Lower lobe of right lung (tissue), 2 donors: ENCODE measurements around the gene P2RY6. TPM values are rescaled to one million over a fixed set of nuclear protein-coding genes. Genes with fewer than 3 reads are reported as not detected.

Experiments
- ATAC-seq, 2 donors: fragments of 200-7000 bp; cut with Tn5 transposase; one replicate each; pipeline ENCODE4 v1.9.1; 2020 to 2022; ENCODE audit warnings: mild to moderate bottlenecking in 2 of 2, moderate library complexity in 2 of 2
- DNase-seq: peaks from one replicate; pipeline ENCODE4 v3.0.0-alpha.2; 2020
- H3K27ac ChIP-seq: fragments of 200-600 bp; one replicate; pipeline ENCODE4 v1.8.0; 2022
- H3K27me3 ChIP-seq: fragments of 200-600 bp; one replicate; pipeline ENCODE4 v1.8.0; 2022; ENCODE audit warnings: low read depth
- H3K36me3 ChIP-seq: fragments of 200-600 bp; one replicate; pipeline ENCODE4 v1.8.0; 2022; ENCODE audit warnings: mild to moderate bottlenecking
- H3K4me1 ChIP-seq: fragments of 200-600 bp; one replicate; pipeline ENCODE4 v1.8.0; 2022
- H3K4me3 ChIP-seq: fragments of 200-600 bp; one replicate; pipeline ENCODE4 v1.8.0; 2022; ENCODE audit warnings: mild to moderate bottlenecking
- H3K9me3 ChIP-seq: fragments of 200-600 bp; one replicate; pipeline ENCODE4 v1.8.0; 2022
- intact Hi-C: fragments of 100-400 bp; cut with DNase I; formaldehyde crosslinking; loops from one replicate; pipeline ENCODE4 v1.11.0; 2022
- total RNA-seq: library from RNA; stranded (reverse); fragmentation: NEBNext Ultra II Directional; extraction: Animal tissue kit (Norgen Biotek cat#: 25700); gene quantifications from one replicate; pipeline ENCODE4 v1.2.1, GENCODE V29; 2021
- TF ChIP-seq, protein P1 (sequence below): fragments of 200-600 bp; IDR thresholded peaks from one replicate; pipeline ENCODE4 v1.8.0; 2022; ENCODE audit warnings: antibody characterized with exemption, mild to moderate bottlenecking
- donor health status: DM: no; HTN: yes; CAD: no; lungs with severe emphysema.

The P2RY6 gene
- total RNA-seq, 1 donor from 2014 or later, result 3.6 TPM

GRCh38 chr11:73307323-73308002, 35.3 kb downstream of the P2RY6 start:
- Histone ChIP-seq H3K9me3 (no peaks in the 10 kb centered on the region), H3K27ac (peak overlapping the region; percentile 98), H3K4me1 (peaks cover 31% of the 10 kb centered on the region), H3K27me3 (no peaks in the 10 kb centered on the region), H3K36me3 (no peaks in the 10 kb centered on the region), H3K4me3 (peak overlapping the region; percentile 78)
- TF ChIP-seq, protein P1, sequence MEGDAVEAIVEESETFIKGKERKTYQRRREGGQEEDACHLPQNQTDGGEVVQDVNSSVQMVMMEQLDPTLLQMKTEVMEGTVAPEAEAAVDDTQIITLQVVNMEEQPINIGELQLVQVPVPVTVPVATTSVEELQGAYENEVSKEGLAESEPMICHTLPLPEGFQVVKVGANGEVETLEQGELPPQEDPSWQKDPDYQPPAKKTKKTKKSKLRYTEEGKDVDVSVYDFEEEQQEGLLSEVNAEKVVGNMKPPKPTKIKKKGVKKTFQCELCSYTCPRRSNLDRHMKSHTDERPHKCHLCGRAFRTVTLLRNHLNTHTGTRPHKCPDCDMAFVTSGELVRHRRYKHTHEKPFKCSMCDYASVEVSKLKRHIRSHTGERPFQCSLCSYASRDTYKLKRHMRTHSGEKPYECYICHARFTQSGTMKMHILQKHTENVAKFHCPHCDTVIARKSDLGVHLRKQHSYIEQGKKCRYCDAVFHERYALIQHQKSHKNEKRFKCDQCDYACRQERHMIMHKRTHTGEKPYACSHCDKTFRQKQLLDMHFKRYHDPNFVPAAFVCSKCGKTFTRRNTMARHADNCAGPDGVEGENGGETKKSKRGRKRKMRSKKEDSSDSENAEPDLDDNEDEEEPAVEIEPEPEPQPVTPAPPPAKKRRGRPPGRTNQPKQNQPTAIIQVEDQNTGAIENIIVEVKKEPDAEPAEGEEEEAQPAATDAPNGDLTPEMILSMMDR, result peak; percentile 74
- ATAC-seq, result peak; percentile 78 to 84
- intact Hi-C loops, result no loop called here
- DNase-seq, result peak; percentile 98

- intact Hi-C loops, result no loop called here
Measured at GRCh38 chr11:73308003-73308960, 36.1 kb downstream of the P2RY6 start, which contains the start of gene ARHGEF17. Gene ARHGEF17 (plus strand): TSS chr11:73308276. CDS start chr11:73308639, 363 bp downstream.

DNA sequence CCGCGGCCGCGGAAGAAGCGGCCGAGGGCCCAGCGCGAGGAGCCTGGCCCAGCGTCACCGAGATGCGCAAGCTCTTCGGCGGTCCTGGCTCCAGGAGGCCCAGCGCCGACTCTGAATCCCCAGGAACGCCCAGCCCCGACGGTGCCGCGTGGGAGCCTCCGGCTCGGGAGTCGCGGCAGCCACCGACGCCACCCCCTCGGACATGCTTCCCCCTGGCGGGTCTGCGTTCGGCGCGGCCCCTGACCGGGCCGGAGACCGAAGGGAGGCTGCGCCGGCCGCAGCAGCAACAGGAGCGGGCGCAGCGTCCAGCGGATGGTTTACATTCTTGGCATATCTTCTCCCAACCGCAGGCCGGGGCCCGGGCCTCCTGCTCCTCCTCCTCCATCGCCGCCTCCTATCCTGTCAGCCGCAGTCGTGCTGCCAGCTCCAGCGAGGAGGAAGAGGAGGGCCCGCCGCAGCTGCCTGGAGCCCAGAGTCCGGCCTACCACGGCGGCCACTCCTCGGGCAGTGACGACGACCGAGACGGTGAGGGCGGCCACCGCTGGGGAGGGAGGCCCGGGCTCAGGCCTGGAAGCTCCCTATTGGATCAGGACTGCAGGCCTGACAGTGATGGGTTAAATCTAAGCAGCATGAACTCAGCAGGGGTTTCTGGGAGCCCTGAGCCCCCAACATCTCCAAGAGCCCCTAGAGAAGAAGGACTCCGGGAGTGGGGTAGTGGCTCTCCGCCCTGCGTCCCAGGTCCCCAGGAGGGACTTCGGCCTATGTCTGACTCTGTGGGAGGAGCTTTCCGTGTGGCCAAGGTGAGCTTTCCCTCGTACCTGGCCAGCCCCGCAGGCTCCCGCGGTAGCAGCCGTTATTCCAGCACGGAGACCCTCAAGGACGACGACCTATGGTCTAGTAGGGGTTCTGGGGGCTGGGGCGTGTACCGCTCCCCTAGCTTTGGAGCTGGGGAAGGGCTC, 37.1 kb downstream of the P2RY6 start:
- TF ChIP-seq, protein P1, result no peak
- intact Hi-C loops, result no loop called here
- no peaks in the 10 kb centered on the region for H3K27me3 ChIP-seq
- peaks cover 47% of the 10 kb centered on the region for H3K4me1 ChIP-seq
- H3K4me3 ChIP-seq, result peak overlapping the region; percentile 78
- DNase-seq, result peak; percentile 94
- H3K27ac ChIP-seq, result peak overlapping the region; percentile 98
- H3K36me3 ChIP-seq, result no peaks in the 10 kb centered on the region
- peak; percentile 82 for ATAC-seq
- no peaks in the 10 kb centered on the region for H3K9me3 ChIP-seq

More at GRCh38 chr11:73308003-73308960, 36.1 kb downstream of the P2RY6 start, which contains the start of gene ARHGEF17:
- Histone ChIP-seq H3K4me1 (peaks cover 38% of the 10 kb centered on the region), H3K27me3 (no peaks in the 10 kb centered on the region), H3K27ac (peak within 1 kb of the TSS; percentile 98), H3K4me3 (peak within 1 kb of the TSS; percentile 78), H3K9me3 (no peaks in the 10 kb centered on the region), H3K36me3 (no peaks in the 10 kb centered on the region)
- ATAC-seq (peak; percentile 58 to 62), DNase-seq (peak; percentile 79)
- TF ChIP-seq, protein P1, result no peak

DNA sequence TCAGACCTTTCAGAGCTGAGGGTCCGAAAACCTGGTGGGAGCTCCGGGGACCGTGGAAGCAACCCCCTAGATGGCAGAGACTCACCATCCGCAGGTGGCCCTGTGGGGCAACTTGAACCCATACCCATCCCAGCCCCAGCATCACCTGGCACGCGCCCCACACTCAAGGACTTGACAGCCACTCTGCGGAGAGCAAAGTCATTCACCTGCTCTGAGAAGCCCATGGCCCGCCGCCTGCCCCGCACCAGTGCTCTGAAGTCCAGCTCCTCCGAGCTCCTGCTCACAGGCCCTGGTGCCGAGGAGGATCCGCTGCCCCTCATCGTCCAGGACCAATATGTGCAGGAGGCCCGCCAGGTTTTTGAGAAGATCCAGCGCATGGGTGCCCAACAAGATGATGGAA, 37.9 kb downstream of the P2RY6 start:
- Histone ChIP-seq H3K27ac (peak overlapping the region; percentile 98), H3K36me3 (no peaks in the 10 kb centered on the region), H3K4me3 (peak overlapping the region; percentile 78), H3K27me3 (no peaks in the 10 kb centered on the region), H3K4me1 (peaks cover 56% of the 10 kb centered on the region), H3K9me3 (no peaks in the 10 kb centered on the region)
- intact Hi-C loops, result no loop called here
- ATAC-seq (no peak), DNase-seq (no peak)
- TF ChIP-seq, protein P1, result no peak
